Peyer's patch (tissue), 4 donors: Measurements from ENCODE around the gene CGB3.

ENCODE experiments used
- POLR2A ChIP-seq, 2 donors: fragments of 450-650 bp; IDR thresholded peaks; one replicate each; pipeline ENCODE4 v1.5.1; 2017; ENCODE audit warnings: antibody characterized with exemption in 2 of 2, mild to moderate bottlenecking in 2 of 2, moderate library complexity in 2 of 2
- TF ChIP-seq, protein P1 (sequence below), 6 experiments: fragments of 450-650 bp in 4 of 6; fragments of 200-600 bp in 2 of 6; sonication (generic) in 1 of 6; IDR thresholded peaks; one replicate each; pipeline ENCODE4 v1.5.1; 2017 to 2019; ENCODE audit warnings: antibody characterized with exemption in 6 of 6, mild to moderate bottlenecking in 3 of 6, moderate library complexity in 1 of 6

GRCh38 chr19:49020931-49021895 lies 2.9 kb downstream of the CGB3 start:
- TF ChIP-seq, protein P1, sequence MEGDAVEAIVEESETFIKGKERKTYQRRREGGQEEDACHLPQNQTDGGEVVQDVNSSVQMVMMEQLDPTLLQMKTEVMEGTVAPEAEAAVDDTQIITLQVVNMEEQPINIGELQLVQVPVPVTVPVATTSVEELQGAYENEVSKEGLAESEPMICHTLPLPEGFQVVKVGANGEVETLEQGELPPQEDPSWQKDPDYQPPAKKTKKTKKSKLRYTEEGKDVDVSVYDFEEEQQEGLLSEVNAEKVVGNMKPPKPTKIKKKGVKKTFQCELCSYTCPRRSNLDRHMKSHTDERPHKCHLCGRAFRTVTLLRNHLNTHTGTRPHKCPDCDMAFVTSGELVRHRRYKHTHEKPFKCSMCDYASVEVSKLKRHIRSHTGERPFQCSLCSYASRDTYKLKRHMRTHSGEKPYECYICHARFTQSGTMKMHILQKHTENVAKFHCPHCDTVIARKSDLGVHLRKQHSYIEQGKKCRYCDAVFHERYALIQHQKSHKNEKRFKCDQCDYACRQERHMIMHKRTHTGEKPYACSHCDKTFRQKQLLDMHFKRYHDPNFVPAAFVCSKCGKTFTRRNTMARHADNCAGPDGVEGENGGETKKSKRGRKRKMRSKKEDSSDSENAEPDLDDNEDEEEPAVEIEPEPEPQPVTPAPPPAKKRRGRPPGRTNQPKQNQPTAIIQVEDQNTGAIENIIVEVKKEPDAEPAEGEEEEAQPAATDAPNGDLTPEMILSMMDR (IDR thresholded peaks at IDR 0.05): no peak
- no peak for TF ChIP-seq POLR2A (IDR thresholded peaks at IDR 0.05)
